Fibroblast of gingiva (primary cell): Measurements from ENCODE around the gene MTCP1.

Source experiments
- DNase-seq: peaks from one replicate; pipeline ENCODE4 v3.0.0-alpha.2; 2011; ENCODE audit warnings: low read depth

The MTCP1 gene

GRCh38 chrX:155053656-155054055 lies 17.3 kb downstream of the MTCP1 start:
- DNase-seq: no peak

GRCh38 chrX:155052738-155053498 lies 18.0 kb downstream of the MTCP1 start:
- no peak for DNase-seq

- DNase-seq: peak; percentile 53
Measured at GRCh38 chrX:155048977-155049619, 21.8 kb downstream of the MTCP1 start.

- no peak for DNase-seq
Measured at GRCh38 chrX:155046811-155047528, 24.0 kb downstream of the MTCP1 start.

- DNase-seq: no peak
Measured at GRCh38 chrX:155046129-155046810, 24.7 kb downstream of the MTCP1 start.

DNA sequence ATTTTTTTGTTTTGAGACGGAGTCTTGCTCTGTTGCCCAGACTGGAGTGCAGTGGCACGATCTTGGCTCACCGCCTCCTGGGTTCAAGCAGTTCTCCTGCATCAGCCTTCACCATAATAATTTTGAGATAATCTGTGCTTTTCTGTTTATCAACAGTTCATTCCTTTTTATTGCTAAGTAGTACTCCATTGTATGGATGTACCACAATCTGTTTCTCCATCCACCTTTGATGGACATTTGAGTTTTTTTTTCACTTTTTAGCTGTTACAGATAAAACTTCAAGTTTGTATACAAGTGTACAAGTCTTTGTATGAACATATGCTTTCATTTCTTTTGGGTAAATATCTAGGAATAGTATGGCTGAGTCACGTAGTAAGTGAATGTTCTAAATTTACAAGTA lies 35.2 kb downstream of the MTCP1 start:
- no peak for DNase-seq

DNA sequence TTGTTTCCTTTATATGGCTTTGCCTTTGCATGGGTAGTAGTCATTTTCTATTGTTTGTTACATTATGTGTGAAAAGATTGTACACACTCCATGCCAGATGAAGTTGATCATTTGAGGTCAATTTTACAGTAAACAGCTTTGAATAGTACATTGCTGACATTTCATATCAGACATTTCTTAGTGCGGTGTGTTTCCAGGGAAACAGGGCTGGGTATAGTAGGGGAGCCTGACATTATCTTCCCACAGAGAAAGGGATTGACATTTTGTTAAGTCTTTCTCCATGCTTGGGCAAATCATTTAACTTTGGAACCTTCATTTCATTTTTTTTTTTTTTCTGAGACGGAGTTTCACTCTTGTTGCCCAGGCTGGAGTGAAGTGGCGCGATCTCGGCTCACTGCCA lies 39.3 kb downstream of the MTCP1 start:
- DNase-seq: no peak

DNA sequence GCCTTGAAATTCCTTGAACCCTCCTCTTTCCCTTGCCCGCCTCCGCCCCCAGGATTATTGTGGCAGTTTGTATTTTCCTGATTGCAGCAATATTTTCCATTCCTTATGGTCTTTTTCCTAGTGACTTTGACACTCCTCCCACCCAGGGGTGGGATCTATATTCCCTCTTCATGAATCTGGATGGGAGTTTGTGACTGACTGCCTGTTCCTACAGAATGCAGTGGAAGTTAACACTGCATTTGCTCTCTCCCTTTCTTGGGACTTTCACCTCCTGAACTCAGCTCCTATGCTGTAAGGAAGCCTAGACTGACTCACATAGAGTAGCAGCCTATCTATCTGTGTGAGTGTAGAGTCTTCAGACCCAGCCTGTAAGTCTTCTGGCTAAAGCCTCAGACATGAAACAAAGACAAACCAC lies 42.1 kb downstream of the MTCP1 start:
- peak; percentile 6 for DNase-seq

DNA sequence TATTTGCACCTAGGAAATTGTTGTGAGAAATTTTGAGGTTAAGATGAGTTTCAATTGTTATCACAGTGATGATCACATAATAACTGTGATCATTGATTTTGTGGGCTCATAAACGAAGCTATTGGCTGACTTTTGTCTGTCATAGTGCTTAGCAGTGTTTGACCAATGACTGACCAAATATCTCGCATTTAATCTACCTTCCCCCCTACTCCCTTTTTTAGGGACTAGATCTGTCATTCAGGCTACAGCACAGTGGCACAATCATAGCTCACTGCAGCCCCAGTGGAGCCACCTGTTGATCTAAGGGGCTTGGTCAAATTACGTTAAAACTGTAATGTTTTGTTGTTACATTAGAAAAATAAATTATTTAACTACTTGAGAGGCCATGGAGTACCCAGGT lies 42.8 kb downstream of the MTCP1 start:
- no peak for DNase-seq

GRCh38 chrX:155027509-155028066 lies 43.3 kb downstream of the MTCP1 start:
- DNase-seq: peak; percentile 87

- peak; percentile 97 for DNase-seq
Measured at GRCh38 chrX:155026727-155027508, 44.0 kb downstream of the MTCP1 start, which contains the start of gene FUNDC2. FUNDC2 (plus strand) TSS chrX:155026844; CDS start chrX:155026939, 95 bp downstream.

GRCh38 chrX:155026420-155026726 lies 44.6 kb downstream of the MTCP1 start:
- no peak for DNase-seq

DNA sequence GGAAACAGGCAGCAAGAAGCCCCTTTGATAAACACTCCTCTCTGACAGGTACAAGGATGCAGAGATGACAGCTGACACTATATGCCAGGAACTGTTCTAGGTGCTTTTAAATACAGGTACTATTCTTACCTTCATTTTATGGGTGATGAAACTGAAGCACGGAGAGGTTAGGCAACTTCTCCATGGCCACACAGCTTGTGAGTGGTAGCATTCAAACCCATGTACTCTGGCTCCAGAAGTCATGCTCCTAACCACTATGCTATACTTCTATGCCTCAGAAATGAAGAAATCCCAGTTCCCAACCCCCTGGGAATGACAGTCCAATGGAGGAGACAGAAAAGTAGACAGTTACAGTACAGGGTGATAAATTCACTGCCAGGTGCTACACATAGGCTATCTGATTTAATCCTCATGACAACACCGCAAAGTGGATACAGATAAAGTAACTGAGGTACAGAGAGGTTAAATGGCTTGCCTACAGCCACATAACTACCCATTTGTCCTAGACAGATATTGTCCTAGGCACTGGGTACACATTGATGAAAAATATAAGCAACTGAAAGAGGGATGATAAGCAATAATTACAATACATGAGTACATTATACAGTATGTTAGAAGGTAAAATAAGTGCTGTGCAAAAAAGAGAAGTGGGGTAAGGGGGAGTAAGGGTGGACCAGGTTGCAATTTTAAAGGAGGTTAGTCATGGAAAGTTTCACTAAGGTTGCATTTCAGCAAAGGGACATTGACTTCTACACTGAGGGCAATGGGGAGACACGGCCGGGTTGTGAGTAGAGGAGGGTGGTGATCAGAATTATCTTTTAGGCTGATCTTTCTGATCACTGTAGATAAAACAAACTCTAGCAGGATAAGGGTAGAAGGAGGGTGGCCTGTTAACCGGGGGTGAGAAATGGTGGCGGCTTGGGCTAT lies 46.8 kb downstream of the MTCP1 start:
- no peak for DNase-seq

DNA sequence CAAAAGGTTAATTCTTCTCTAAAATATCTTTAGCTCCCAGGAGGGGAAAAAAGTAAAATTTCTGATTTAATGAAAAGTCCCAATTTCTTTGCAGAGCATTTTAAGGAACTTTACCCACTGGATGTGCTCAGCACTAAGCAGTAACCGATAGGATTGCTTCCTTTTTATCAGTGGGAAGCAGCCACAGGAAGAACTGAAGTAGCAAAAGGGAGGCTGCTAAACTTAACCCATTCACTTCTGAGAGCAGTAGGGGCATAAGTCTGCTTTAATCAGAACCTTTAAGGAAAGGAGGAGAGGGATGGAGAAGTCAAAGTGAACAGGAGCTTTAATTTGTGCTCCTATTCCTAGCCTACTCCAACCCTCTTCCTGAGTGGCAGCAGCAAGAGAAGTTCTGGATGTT lies 48.4 kb downstream of the MTCP1 start, which contains the start of gene F8:
Gene F8 (minus strand): TSS at position 139 of the 400 bp plus-strand sequence. CDS start 171 bp downstream, outside the sequence.
- no peak for DNase-seq

GRCh38 chrX:155020591-155020990 lies 50.3 kb downstream of the MTCP1 start:
- DNase-seq: no peak
